Glutamatergic neuron (in vitro differentiated cells): ENCODE measurements around the gene KLF3. TPM values are rescaled to one million over a fixed set of nuclear protein-coding genes. Genes with fewer than 3 reads are reported as not detected.

Experiments used
- DNase-seq: peaks from one replicate; pipeline ENCODE4 v3.0.0; 2022
- H3K27ac Mint-ChIP-seq: one replicate; pipeline ENCODE4 v1.8.0; 2020; ENCODE audit warnings: mild to moderate bottlenecking, mixed read lengths, inconsistent platforms; ENCODE audit not compliant: unreplicated experiment
- H3K27me3 Mint-ChIP-seq: one replicate; pipeline ENCODE4 v1.8.0; 2020; ENCODE audit warnings: mild to moderate bottlenecking, moderate library complexity, mixed read lengths, inconsistent platforms; ENCODE audit not compliant: unreplicated experiment
- H3K36me3 Mint-ChIP-seq: one replicate; pipeline ENCODE4 v1.8.0; 2020; ENCODE audit warnings: mild to moderate bottlenecking, mixed read lengths, inconsistent platforms; ENCODE audit not compliant: unreplicated experiment
- H3K4me1 Mint-ChIP-seq: one replicate; pipeline ENCODE4 v1.8.0; 2020; ENCODE audit warnings: mild to moderate bottlenecking, low read depth, mixed read lengths, inconsistent platforms; ENCODE audit not compliant: unreplicated experiment
- H3K4me3 Mint-ChIP-seq: one replicate; pipeline ENCODE4 v1.8.0; 2020; ENCODE audit warnings: mild to moderate bottlenecking, mixed read lengths, inconsistent platforms; ENCODE audit not compliant: unreplicated experiment
- H3K9me3 Mint-ChIP-seq: one replicate; pipeline ENCODE4 v1.8.0; 2020; ENCODE audit warnings: mild to moderate bottlenecking, moderate library complexity, mixed read lengths, inconsistent platforms; ENCODE audit not compliant: unreplicated experiment
- total RNA-seq: library from RNA; stranded (reverse); fragmentation: NEBNext Ultra II Directional; extraction: Animal tissue kit (Norgen Biotek cat#: 25700); gene quantifications from one replicate; pipeline ENCODE4 v1.2.1, GENCODE V29; 2021; ENCODE audit not compliant: unreplicated experiment
- TF ChIP-seq, protein P1 (sequence below): fragments of 200-600 bp; sonication (generic); IDR thresholded peaks from one replicate; pipeline ENCODE4 v1.5.0; 2021; ENCODE audit not compliant: partially characterized antibody, unreplicated experiment

The KLF3 gene
- total RNA-seq, 1 donor from 2014 or later: 38.4 TPM

GRCh38 chr4:38733663-38734062, 69.7 kb downstream of the KLF3 start:
- H3K4me1 Mint-ChIP-seq: no peaks in the 10 kb centered on the region

DNA sequence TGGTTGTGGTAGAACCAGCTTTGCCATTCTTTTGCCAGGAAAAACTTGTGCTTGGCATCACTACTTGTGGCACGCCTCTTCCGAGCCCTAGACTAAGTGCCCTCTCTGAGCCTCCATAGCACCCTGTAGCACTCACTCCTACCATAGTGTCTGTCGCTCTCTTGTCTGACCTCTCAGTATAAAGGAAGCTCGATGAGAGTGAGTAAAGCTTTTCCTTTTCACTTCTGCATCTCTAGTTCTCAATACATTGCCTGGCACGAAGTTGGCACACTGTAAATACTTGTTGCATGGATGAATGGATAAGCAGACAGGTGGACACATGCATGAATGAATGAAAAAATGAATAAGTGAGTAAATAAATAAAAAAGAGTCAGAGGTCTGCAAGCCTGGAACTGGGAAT, 70.4 kb downstream of the KLF3 start:
- Mint-ChIP-seq H3K4me1 (no peaks in the 10 kb centered on the region), H3K27me3 (peaks cover 6% of the 10 kb centered on the region), H3K36me3 (peaks cover 9% of the 10 kb centered on the region), H3K27ac (no peak overlapping the region), H3K9me3 (peaks cover 6% of the 10 kb centered on the region), H3K4me3 (no peak overlapping the region)
- DNase-seq: no peak
- TF ChIP-seq, protein P1, sequence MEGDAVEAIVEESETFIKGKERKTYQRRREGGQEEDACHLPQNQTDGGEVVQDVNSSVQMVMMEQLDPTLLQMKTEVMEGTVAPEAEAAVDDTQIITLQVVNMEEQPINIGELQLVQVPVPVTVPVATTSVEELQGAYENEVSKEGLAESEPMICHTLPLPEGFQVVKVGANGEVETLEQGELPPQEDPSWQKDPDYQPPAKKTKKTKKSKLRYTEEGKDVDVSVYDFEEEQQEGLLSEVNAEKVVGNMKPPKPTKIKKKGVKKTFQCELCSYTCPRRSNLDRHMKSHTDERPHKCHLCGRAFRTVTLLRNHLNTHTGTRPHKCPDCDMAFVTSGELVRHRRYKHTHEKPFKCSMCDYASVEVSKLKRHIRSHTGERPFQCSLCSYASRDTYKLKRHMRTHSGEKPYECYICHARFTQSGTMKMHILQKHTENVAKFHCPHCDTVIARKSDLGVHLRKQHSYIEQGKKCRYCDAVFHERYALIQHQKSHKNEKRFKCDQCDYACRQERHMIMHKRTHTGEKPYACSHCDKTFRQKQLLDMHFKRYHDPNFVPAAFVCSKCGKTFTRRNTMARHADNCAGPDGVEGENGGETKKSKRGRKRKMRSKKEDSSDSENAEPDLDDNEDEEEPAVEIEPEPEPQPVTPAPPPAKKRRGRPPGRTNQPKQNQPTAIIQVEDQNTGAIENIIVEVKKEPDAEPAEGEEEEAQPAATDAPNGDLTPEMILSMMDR: no peak

More at GRCh38 chr4:38733663-38734062, 69.7 kb downstream of the KLF3 start:
- Mint-ChIP-seq H3K27ac (no peak overlapping the region), H3K9me3 (peaks cover 6% of the 10 kb centered on the region), H3K4me3 (no peak overlapping the region), H3K27me3 (peaks cover 6% of the 10 kb centered on the region), H3K36me3 (peaks cover 9% of the 10 kb centered on the region)
- TF ChIP-seq, protein P1: no peak
- DNase-seq: no peak

GRCh38 chr4:38734911-38735310, 70.9 kb downstream of the KLF3 start:
- TF ChIP-seq, protein P1: no peak
- Mint-ChIP-seq H3K4me1 (no peaks in the 10 kb centered on the region), H3K4me3 (no peak overlapping the region), H3K27me3 (peaks cover 6% of the 10 kb centered on the region), H3K36me3 (peaks cover 9% of the 10 kb centered on the region), H3K27ac (no peak overlapping the region), H3K9me3 (peaks cover 6% of the 10 kb centered on the region)
- no peak for DNase-seq

DNA sequence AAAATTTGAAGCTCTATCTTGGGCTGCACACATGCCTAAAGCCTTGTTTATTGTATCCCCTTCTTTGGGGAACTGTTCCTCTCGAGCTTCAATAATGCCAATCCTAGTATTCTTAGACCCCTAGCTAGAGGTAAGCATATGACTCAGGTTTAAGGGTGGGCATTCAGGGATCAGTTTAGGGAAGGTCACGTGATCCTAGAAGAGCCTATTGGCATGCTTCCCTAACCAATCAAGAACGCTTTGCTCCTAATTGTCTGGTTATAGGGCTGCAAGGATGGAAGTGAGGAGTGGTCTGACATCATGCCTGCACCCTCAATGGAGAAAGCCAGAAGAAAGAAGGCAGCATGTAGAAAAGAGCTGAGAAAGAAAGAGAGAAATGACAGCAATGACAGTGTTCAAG, 71.9 kb downstream of the KLF3 start:
- H3K27ac Mint-ChIP-seq: no peak overlapping the region
- peaks cover 6% of the 10 kb centered on the region for H3K9me3 Mint-ChIP-seq
- peaks cover 4% of the 10 kb centered on the region for H3K4me1 Mint-ChIP-seq
- TF ChIP-seq, protein P1: no peak
- H3K36me3 Mint-ChIP-seq: peaks cover 9% of the 10 kb centered on the region
- no peak for DNase-seq
- no peak overlapping the region for H3K4me3 Mint-ChIP-seq
- peaks cover 6% of the 10 kb centered on the region for H3K27me3 Mint-ChIP-seq

DNA sequence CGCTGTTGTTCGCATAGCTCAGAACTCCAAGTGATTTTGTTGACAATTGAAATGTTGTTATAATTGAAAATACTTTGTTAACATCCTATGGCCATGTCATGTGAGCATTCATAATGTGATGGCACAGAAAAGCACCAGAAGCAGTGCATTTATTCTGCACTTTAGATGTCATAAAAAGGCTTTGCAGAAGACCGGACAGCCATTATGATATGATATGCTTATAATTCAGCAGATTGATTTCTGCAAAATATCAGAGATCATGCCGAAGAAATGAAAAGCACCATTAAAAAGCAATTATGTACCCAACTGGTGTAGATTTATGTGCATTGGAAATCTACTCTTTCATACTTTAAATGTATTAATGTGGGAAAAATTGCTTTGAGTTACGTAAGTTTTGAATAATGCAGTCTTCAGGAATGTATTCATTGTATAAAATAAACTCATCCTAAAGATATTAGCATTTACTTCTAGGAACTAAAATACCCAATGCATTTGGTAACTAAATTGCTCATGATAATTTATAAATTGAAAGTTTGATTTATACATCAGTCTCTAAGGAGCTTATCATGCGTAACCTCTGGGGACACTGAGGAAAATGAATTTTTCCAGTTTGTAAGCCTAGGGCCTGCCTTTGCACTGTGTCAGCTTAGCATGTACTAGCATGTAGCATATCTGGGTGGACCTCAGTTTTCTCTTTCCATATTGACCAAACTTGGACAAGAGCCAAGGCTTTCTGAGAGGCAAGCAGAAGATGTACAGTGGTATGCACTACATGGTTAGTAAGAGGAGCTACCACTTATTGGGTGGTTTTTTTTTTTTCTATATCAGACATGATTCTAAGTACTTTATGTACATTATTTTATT, 75.2 kb downstream of the KLF3 start:
- no peaks in the 10 kb centered on the region for H3K36me3 Mint-ChIP-seq
- TF ChIP-seq, protein P1: no peak

More for the DNA sequence above, 75.2 kb downstream of the KLF3 start:
- Mint-ChIP-seq H3K27me3 (peaks cover 2% of the 10 kb centered on the region), H3K4me3 (no peak overlapping the region), H3K27ac (no peak overlapping the region), H3K9me3 (peaks cover 2% of the 10 kb centered on the region), H3K4me1 (peaks cover 11% of the 10 kb centered on the region)
- DNase-seq: no peak
